OCI-LY3 (cell line): ENCODE measurements around the gene SCN3B.

Experiments
- CTCF ChIP-seq: fragments of 200-600, 300-600 bp; sonication (generic); IDR thresholded peaks from 2 replicates; pipeline ENCODE4 v1.5.1; 2014; ENCODE audit warnings: antibody characterized with exemption, low read length, low read depth
- EZH2phosphoT487 ChIP-seq: fragments of 200-600 bp; shearing (Covaris generic); IDR thresholded peaks from 2 replicates; pipeline ENCODE4 v1.6.1; 2018; ENCODE audit warnings: antibody characterized with exemption, mixed run types, low read depth

- TF ChIP-seq CTCF (no peak), EZH2phosphoT487 (no peak)
Measured at GRCh38 chr11:123671534-123671933, 17.1 kb upstream of the SCN3B start.
